Gastroesophageal sphincter (tissue), 3 donors: ENCODE results near the gene FBXW8.

Experiments used
- EP300 ChIP-seq: sonication (generic); formaldehyde crosslinking; IDR thresholded peaks from one replicate; pipeline ENCODE4 v1.6.1; 2017; ENCODE audit warnings: antibody characterized with exemption, mild to moderate bottlenecking
- POLR2AphosphoS5 ChIP-seq: sonication (generic); formaldehyde crosslinking; IDR thresholded peaks from one replicate; pipeline ENCODE4 v1.6.1; 2017; ENCODE audit warnings: antibody characterized with exemption
- TF ChIP-seq, protein P1 (sequence below), 4 experiments: fragments of 200-600 bp in 2 of 4; fragments of 450-650 bp in 2 of 4; sonication (generic) in 1 of 4; IDR thresholded peaks; one replicate each; pipeline ENCODE4 v1.5.1; 2017 to 2019; ENCODE audit warnings: antibody characterized with exemption in 4 of 4, mild to moderate bottlenecking in 2 of 4, moderate library complexity in 2 of 4

- TF ChIP-seq, protein P1, sequence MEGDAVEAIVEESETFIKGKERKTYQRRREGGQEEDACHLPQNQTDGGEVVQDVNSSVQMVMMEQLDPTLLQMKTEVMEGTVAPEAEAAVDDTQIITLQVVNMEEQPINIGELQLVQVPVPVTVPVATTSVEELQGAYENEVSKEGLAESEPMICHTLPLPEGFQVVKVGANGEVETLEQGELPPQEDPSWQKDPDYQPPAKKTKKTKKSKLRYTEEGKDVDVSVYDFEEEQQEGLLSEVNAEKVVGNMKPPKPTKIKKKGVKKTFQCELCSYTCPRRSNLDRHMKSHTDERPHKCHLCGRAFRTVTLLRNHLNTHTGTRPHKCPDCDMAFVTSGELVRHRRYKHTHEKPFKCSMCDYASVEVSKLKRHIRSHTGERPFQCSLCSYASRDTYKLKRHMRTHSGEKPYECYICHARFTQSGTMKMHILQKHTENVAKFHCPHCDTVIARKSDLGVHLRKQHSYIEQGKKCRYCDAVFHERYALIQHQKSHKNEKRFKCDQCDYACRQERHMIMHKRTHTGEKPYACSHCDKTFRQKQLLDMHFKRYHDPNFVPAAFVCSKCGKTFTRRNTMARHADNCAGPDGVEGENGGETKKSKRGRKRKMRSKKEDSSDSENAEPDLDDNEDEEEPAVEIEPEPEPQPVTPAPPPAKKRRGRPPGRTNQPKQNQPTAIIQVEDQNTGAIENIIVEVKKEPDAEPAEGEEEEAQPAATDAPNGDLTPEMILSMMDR (IDR thresholded peaks at IDR 0.05), result no peak
- TF ChIP-seq EP300, result no peak
- no peak for TF ChIP-seq POLR2AphosphoS5
These were observed 162.9 kb downstream of the FBXW8 start for GRCh38 chr12:117073611-117074010.
